Tibial artery (tissue), 4 donors: ENCODE data around the gene BAHD1.

Experiments used
- DNase-seq, 2 donors: peaks; one replicate each; pipeline ENCODE4 v3.0.0-alpha.2; 2019
- H3K27ac ChIP-seq, 2 donors: fragments of 200-600 bp; sonication (generic) in 1 of 2; 1 replicate in 1 of 2; 2 replicates in 1 of 2; pipeline ENCODE4 v1.5.1; 2018 to 2019; ENCODE audit warnings: mild to moderate bottlenecking in 1 of 2
- H3K27me3 ChIP-seq, 2 donors: fragments of 200-600 bp; sonication (generic) in 1 of 2; one replicate each; pipeline versions ENCODE4 v1.5.1 to v1.6.0; 2016 to 2019
- H3K36me3 ChIP-seq, 3 donors: fragments of 200-600 bp; sonication (generic) in 2 of 3; one replicate each; pipeline ENCODE4 v1.5.1; 2016 to 2019; ENCODE audit warnings: mild to moderate bottlenecking in 2 of 3
- H3K4me1 ChIP-seq, 4 donors: fragments of 200-600 bp; sonication (generic) in 2 of 4; 1 replicate in 3 of 4; 2 replicates in 1 of 4; pipeline ENCODE4 v1.5.1; 2016 to 2019
- H3K4me3 ChIP-seq, 2 donors: fragments of 200-600 bp; sonication (generic) in 1 of 2; 1 replicate in 1 of 2; 2 replicates in 1 of 2; pipeline ENCODE4 v1.5.1; 2018 to 2019; ENCODE audit warnings: mild to moderate bottlenecking in 2 of 2
- H3K9me3 ChIP-seq, 3 donors: fragments of 200-600 bp; sonication (generic) in 1 of 3; one replicate each; pipeline ENCODE4 v1.5.1; 2016 to 2019
- intact Hi-C: fragments of 100-400 bp; cut with DNase I; formaldehyde crosslinking; loops from one replicate; pipeline ENCODE4 v1.15.0; 2023; ENCODE audit warnings: low total_unique reads
- TF ChIP-seq, protein P1 (sequence below), 2 experiments: fragments of 200-600 bp in 1 of 2; fragments of 450-650 bp in 1 of 2; IDR thresholded peaks; one replicate each; pipeline ENCODE4 v1.5.1; 2017 to 2019; ENCODE audit warnings: antibody characterized with exemption in 2 of 2, mild to moderate bottlenecking in 1 of 2, moderate library complexity in 1 of 2

BAHD1 gene

DNA sequence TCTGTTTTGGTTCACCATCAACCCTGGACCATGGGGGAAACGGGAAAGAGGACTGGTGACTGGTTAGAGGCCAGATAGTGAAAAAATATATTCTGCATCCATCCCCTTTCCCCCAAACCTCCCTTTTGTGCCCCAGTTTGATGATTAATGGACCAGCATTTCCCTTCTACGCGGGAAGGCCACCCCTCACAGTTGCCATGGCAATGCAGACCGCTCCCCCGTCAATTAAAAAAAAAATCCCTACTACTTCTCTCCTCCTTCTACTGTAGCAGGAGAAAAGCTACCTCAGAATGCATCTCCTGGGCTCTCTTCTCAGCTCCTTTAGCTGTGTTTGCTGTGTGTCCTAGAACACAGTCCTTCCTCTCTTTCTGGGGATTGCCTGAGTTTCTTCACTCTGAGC is 4.0 kb downstream of the BAHD1 start:
- peaks cover 0 to 36% (median 27%) of the 10 kb centered on the region in 4 donors for H3K4me1 ChIP-seq
- intact Hi-C loops = loop anchor here (10.0 kb wide), 2 partner anchors 60 to 120 kb away; partner anchors contain the start of genes CCDC32 and RPUSD2
- H3K27ac ChIP-seq = no peak overlapping the region
- DNase-seq = no peak
- H3K9me3 ChIP-seq = no peaks in the 10 kb centered on the region
- no peak overlapping the region for H3K4me3 ChIP-seq
- H3K36me3 ChIP-seq = no peaks in the 10 kb centered on the region
- H3K27me3 ChIP-seq = peaks cover 0 to 6% of the 10 kb centered on the region in 2 donors
- TF ChIP-seq, protein P1, sequence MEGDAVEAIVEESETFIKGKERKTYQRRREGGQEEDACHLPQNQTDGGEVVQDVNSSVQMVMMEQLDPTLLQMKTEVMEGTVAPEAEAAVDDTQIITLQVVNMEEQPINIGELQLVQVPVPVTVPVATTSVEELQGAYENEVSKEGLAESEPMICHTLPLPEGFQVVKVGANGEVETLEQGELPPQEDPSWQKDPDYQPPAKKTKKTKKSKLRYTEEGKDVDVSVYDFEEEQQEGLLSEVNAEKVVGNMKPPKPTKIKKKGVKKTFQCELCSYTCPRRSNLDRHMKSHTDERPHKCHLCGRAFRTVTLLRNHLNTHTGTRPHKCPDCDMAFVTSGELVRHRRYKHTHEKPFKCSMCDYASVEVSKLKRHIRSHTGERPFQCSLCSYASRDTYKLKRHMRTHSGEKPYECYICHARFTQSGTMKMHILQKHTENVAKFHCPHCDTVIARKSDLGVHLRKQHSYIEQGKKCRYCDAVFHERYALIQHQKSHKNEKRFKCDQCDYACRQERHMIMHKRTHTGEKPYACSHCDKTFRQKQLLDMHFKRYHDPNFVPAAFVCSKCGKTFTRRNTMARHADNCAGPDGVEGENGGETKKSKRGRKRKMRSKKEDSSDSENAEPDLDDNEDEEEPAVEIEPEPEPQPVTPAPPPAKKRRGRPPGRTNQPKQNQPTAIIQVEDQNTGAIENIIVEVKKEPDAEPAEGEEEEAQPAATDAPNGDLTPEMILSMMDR (IDR thresholded peaks at IDR 0.05) = no peak

DNA sequence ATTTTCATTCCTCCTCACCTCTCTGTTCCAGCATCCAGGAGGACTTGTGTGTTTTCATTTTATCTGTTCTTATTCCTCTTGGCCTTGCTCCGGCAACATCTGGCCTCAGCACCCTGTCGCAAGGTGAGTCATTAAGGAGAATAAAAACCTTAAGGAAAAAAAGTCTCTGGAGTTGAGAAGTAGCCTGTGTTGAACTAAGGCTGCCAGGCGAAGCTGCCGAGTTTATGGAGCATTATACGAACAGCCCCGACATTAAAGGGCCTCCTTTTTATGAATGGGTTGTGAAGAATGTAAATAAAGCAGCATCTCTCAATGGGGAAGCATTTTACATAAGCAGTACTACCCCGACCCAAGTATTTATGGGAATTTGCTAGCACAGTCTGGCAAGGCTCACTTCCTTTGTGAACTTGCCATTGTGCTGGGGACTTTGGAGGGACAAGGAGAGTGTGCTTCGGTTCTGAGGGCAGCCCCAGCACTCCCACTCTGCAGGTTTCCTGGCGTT is 4.7 kb downstream of the BAHD1 start:
- intact Hi-C loops = loop anchor here (10.0 kb wide), 2 partner anchors 59 to 119 kb away; partner anchors contain the start of genes CCDC32 and RPUSD2
- no peaks in the 10 kb centered on the region for H3K9me3 ChIP-seq
- H3K4me1 ChIP-seq = peaks cover 0 to 31% (median 19%) of the 10 kb centered on the region in 4 donors
- H3K4me3 ChIP-seq = no peak overlapping the region
- TF ChIP-seq, protein P1 (IDR thresholded peaks at IDR 0.05) = no peak
- no peak for DNase-seq
- no peaks in the 10 kb centered on the region for H3K27me3 ChIP-seq
- H3K36me3 ChIP-seq = no peaks in the 10 kb centered on the region
- H3K27ac ChIP-seq = no peak overlapping the region

DNA sequence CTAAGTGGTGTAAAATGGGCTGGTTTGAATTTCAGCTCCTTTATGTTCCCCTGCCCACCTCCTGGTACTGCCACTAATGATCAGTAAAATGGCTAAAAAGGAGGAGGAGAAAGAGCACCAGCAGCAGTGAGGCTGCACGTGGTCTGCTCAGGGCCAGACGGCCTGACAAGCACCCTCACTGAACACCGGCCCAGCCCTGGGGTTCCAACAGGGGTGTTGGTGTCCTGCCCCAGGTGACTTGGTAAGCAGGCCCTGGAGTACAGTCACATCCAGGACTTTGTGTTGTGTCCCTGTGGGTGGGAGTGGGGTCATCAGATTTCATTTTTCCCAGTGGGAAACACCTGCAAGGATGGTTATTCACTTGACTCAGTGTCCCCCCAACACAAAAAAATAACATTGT is 5.4 kb downstream of the BAHD1 start:
- H3K27ac ChIP-seq = no peak overlapping the region
- no peaks in the 10 kb centered on the region for H3K36me3 ChIP-seq
- H3K27me3 ChIP-seq = no peaks in the 10 kb centered on the region
- intact Hi-C loops = loop anchor here (10.0 kb wide), 2 partner anchors 59 to 119 kb away; partner anchors contain the start of genes CCDC32 and RPUSD2
- peaks cover 0 to 31% (median 19%) of the 10 kb centered on the region in 4 donors for H3K4me1 ChIP-seq
- no peaks in the 10 kb centered on the region for H3K9me3 ChIP-seq
- TF ChIP-seq, protein P1 (IDR thresholded peaks at IDR 0.05) = no peak
- H3K4me3 ChIP-seq = no peak overlapping the region
- no peak for DNase-seq

DNA sequence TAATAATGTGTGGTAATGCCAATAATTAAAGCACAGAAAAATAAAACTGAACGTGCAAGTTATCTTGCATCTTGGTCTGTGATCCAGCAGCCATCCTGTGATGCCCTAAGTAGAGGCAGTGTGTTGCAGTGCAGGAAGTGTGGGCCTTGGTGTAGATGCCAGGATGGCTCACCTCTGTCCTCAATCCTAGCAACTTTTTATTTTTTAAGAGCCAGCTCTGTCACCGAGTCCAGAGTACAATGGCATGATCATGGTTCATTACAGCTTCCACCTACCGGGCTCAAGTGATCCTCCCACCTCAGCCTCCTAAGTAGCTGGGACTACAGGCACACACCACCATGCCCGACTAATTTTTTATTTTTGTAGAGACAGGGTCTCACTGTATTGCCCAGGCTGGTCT is 7.6 kb downstream of the BAHD1 start:
- Histone ChIP-seq H3K36me3 (no peaks in the 10 kb centered on the region), H3K4me3 (no peak overlapping the region), H3K9me3 (no peaks in the 10 kb centered on the region), H3K27me3 (no peaks in the 10 kb centered on the region), H3K27ac (no peak overlapping the region), H3K4me1 (peaks cover 0 to 21% (median 8%) of the 10 kb centered on the region in 4 donors)
- no peak for DNase-seq
- TF ChIP-seq, protein P1 (IDR thresholded peaks at IDR 0.05) = no peak
- intact Hi-C loops = loop anchor here (10.0 kb wide), 2 partner anchors 56 to 116 kb away; partner anchors contain the start of genes CCDC32 and RPUSD2

DNA sequence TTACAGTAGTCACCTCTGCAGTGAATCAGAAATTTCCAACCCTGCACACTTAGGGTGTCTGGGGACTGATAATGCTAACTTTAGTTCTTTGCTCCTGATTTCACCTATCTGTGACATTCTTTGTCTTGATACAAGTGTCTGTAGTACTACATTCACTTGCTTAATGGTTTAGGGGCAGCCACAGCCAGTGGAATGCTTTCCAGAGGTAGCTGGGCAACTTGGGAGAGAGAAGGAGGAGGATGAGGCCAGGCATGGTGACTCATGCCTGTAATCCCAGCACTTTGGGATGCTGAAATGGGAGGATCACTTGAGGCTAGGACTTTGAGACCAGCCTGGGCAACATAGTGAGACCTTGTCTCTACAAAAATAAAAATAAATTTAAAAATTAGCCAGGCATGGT is 8.5 kb downstream of the BAHD1 start:
- intact Hi-C loops = loop anchor here (10.0 kb wide), 2 partner anchors 56 to 116 kb away; partner anchors contain the start of genes CCDC32 and RPUSD2
- no peak for DNase-seq
- no peak overlapping the region for H3K4me3 ChIP-seq
- no peak overlapping the region for H3K27ac ChIP-seq
- H3K36me3 ChIP-seq = no peaks in the 10 kb centered on the region
- TF ChIP-seq, protein P1 (IDR thresholded peaks at IDR 0.05) = no peak
- H3K9me3 ChIP-seq = no peaks in the 10 kb centered on the region
- peaks cover 0 to 24% (median 10%) of the 10 kb centered on the region in 4 donors for H3K4me1 ChIP-seq
- H3K27me3 ChIP-seq = no peaks in the 10 kb centered on the region
